Endothelial cell (in vitro differentiated cells): ENCODE measurements around the gene COL4A1. TPM values are rescaled to one million over a fixed set of nuclear protein-coding genes. Genes with fewer than 3 reads are reported as not detected.

Experiments
- DNase-seq: peaks from one replicate; pipeline ENCODE4 v3.0.0; 2021; ENCODE audit warnings: low spot score
- H3K27ac Mint-ChIP-seq: one replicate; pipeline ENCODE4 v1.8.0; 2021; ENCODE audit warnings: mixed read lengths, inconsistent platforms; ENCODE audit not compliant: unreplicated experiment
- H3K27me3 Mint-ChIP-seq: one replicate; pipeline ENCODE4 v1.8.0; 2021; ENCODE audit warnings: mild to moderate bottlenecking, moderate library complexity, mixed read lengths, inconsistent platforms; ENCODE audit not compliant: unreplicated experiment
- H3K36me3 Mint-ChIP-seq: one replicate; pipeline ENCODE4 v1.8.0; 2021; ENCODE audit warnings: mild to moderate bottlenecking, low read depth, mixed read lengths, inconsistent platforms; ENCODE audit not compliant: unreplicated experiment
- H3K4me1 Mint-ChIP-seq: one replicate; pipeline ENCODE4 v1.8.0; 2021; ENCODE audit warnings: mild to moderate bottlenecking, mixed read lengths, inconsistent platforms; ENCODE audit not compliant: unreplicated experiment
- H3K4me3 Mint-ChIP-seq: one replicate; pipeline ENCODE4 v1.8.0; 2021; ENCODE audit warnings: mild to moderate bottlenecking, mixed read lengths, inconsistent platforms; ENCODE audit not compliant: unreplicated experiment
- H3K9me3 Mint-ChIP-seq: one replicate; pipeline ENCODE4 v1.8.0; 2021; ENCODE audit warnings: mixed read lengths, inconsistent platforms; ENCODE audit not compliant: unreplicated experiment
- CTCF ChIP-seq: fragments of 200-600 bp; sonication (generic); IDR thresholded peaks from one replicate; pipeline ENCODE4 v1.5.0; 2021; ENCODE audit warnings: antibody characterized with exemption; ENCODE audit not compliant: unreplicated experiment
- total RNA-seq: library from RNA; stranded (reverse); fragmentation: NEBNext Ultra II Directional; extraction: Animal tissue kit (Norgen Biotek cat#: 25700); gene quantifications from one replicate; pipeline ENCODE4 v1.2.1, GENCODE V29; 2021; ENCODE audit not compliant: unreplicated experiment

COL4A1 gene
- total RNA-seq, 1 donor from 2014 or later: 2,720 TPM

- TF ChIP-seq CTCF: no peak
- Mint-ChIP-seq H3K9me3 (no peaks in the 10 kb centered on the region), H3K27me3 (peaks cover 4% of the 10 kb centered on the region), H3K27ac (peak overlapping the region; percentile 42), H3K4me3 (no peak overlapping the region), H3K36me3 (peaks cover 5% of the 10 kb centered on the region), H3K4me1 (peaks cover 61% of the 10 kb centered on the region)
- peak; percentile 1 for DNase-seq
Measured at GRCh38 chr13:110129539-110130186, 177.3 kb downstream of the COL4A1 start.

DNA sequence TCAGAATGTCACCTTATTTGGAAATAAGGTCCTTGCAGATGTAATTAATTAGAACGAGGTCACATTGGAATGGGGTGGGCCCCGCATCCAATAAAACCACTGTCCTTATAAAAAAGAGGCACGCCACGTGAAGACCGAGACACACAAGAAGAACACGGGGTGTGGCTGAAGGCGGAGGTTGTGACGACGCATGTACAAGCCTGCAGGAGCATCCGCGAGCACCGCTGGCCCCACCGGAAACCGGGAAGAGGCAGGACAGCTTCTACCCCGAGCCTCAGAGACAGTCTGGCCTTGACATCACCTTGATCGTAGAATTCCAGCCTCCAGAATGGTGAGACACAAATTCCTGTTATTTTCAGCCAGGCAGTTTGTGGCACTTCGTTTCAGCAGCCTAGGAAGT lies 177.9 kb downstream of the COL4A1 start:
- H3K9me3 Mint-ChIP-seq: no peaks in the 10 kb centered on the region
- peaks cover 66% of the 10 kb centered on the region for H3K4me1 Mint-ChIP-seq
- no peak overlapping the region for H3K27ac Mint-ChIP-seq
- peaks cover 5% of the 10 kb centered on the region for H3K36me3 Mint-ChIP-seq
- TF ChIP-seq CTCF: no peak
- H3K27me3 Mint-ChIP-seq: peaks cover 4% of the 10 kb centered on the region
- H3K4me3 Mint-ChIP-seq: no peak overlapping the region
- peak; percentile 2 for DNase-seq

DNA sequence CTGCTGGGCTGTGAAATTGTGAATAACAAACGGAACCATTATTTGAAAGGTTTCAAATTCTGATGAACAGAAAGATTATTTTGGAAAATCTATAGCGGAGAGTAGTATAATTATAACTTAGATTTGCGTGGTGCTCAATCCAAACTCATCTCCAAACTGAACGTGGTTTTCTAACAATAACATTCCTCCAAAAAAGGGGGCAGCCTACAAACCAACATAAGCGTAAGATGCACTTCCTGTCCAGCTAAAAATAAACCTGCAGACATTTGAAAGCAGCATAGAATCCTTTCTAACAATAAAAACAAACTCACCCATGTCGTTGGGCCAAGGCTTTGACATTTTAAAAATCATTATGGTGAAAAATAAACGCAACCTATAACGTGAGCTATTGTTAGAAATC lies 178.4 kb downstream of the COL4A1 start:
- TF ChIP-seq CTCF: no peak
- DNase-seq: no peak
- Mint-ChIP-seq H3K4me1 (peaks cover 69% of the 10 kb centered on the region), H3K4me3 (no peak overlapping the region), H3K27ac (no peak overlapping the region), H3K27me3 (peaks cover 4% of the 10 kb centered on the region), H3K36me3 (peaks cover 5% of the 10 kb centered on the region), H3K9me3 (no peaks in the 10 kb centered on the region)

DNA sequence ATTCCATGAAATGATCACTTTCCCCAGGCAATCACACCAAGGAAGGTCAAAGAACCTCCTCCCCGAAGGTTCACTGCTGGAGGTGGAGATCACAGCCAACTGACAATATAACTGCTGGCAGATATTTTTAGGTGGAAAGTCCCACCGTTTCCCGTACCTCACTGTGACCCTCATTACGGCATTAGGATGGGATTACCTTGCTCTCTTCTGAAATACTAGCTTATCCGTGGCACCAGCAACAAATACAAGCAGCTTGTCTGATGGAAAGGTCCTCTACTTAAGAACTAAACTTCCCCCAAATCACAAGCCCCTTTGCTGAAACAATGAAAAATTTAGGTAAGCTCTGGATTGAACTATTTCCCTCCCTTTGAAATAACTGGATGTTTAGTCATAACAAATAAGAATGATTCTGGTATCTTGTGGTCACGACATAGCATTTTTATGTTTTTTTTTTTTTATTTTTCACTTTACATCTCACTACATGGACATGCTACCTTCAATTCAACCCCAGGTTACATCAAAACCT lies 178.9 kb downstream of the COL4A1 start:
- Mint-ChIP-seq H3K4me3 (no peak overlapping the region), H3K27ac (no peak overlapping the region), H3K36me3 (peaks cover 5% of the 10 kb centered on the region), H3K4me1 (peaks cover 70% of the 10 kb centered on the region), H3K27me3 (peaks cover 2% of the 10 kb centered on the region), H3K9me3 (no peaks in the 10 kb centered on the region)
- no peak for DNase-seq
- no peak for TF ChIP-seq CTCF

DNA sequence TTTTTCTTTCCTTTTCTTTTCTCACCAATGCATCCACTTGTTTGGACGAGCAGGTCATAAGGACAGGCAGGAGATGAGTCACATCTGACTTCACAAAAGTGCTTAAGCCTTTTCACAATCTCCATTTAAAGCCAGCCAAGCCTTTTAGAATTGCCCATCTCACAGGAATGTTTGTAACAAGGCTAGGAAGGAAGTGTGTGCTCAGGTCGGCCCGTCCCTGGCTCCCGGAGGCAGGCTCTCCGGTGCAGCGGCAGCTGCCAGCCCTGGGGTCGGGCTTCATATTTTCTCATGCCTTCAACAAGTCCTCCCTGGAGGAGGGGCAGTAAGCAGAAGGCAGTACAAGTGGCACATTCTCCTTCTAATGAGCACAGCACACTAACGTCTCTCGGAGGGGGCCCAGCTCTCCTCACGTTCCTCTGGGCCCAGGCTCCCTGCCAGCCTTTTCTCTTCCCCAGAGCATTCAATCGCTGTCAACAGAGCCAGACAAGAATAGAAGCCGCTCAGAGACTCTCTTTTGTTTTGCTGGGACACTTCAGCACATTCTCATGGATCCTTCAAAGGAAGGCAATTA lies 180.5 kb downstream of the COL4A1 start:
- Mint-ChIP-seq H3K36me3 (peaks cover 5% of the 10 kb centered on the region), H3K4me1 (peaks cover 72% of the 10 kb centered on the region), H3K27me3 (peaks cover 2% of the 10 kb centered on the region), H3K9me3 (no peaks in the 10 kb centered on the region), H3K27ac (peak overlapping the region; percentile 88), H3K4me3 (peak overlapping the region; percentile 51)
- TF ChIP-seq CTCF: no peak
- peak; percentile 52 for DNase-seq
